NCI-H82 treated with DMSO at 0.1 percent for 48 hours (cell line): ENCODE results near the gene KAZN.

ENCODE experiments used
- DNase-seq: peaks from one replicate; lab custom pipeline; 2025; ENCODE audit not compliant: unreplicated experiment; lab: John Stamatoyannopoulos, UW

The KAZN gene

DNA sequence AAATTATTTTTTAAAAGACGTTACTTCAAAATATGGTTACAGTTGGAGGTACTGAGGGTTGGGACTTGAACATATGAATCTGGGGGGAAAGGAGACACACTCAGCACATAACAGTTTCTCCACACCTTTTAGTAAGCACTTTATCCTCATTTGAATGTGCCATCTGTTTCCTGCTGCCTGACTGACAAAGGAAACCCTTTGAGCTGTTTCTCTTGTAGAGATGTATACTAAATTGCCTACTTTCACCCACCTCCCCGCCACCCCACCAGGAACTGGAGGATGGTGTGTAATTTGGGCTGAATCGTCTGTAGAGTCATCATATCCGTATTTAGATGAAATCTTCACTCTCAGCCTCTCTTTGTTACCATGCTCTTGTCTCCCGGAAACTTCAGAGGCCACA lies 108.1 kb downstream of the KAZN start:
- DNase-seq, result no peak

DNA sequence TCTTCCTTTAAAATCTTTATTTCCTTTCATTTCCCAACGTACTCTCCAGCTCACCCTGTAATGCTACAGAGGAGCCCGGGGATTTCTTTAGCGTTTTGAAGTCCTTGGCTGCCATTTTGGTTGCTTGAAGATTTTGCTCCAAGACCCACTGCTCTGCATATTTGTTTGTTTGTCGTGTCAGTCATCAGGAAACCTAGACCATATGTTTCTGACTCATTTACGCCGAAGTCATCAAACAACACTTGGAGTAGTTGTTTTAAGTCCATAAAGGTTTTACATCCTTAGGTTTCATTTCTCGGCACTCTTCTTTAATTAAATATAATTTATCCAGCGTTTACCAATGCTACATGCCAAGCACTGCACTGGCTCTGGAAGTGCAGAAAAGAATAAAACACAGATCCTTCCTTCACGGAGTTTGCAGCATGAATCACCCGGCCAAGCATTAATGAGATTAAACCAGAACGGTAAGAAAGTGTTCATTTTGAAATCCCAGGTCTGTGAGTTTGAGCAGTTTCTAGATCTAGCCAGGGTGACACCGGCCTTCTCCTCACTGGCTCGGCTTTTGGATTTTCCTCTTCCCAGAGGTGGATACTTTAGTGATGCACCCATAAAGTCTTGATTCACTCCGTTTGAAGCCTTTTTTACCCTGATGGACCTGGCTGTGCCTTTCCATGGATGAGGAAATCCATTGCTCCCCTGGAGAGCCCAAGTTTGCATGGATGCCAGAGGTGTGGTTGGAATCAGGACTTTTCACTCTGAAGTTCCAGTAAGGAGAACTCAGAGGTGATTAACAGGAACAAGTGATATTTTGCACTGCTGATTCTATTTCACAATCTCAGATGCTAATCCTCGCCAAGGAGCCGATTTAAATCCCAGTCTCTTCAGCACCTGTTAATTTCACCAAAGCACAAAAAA lies 109.3 kb downstream of the KAZN start:
- DNase-seq, result peak; percentile 3

DNA sequence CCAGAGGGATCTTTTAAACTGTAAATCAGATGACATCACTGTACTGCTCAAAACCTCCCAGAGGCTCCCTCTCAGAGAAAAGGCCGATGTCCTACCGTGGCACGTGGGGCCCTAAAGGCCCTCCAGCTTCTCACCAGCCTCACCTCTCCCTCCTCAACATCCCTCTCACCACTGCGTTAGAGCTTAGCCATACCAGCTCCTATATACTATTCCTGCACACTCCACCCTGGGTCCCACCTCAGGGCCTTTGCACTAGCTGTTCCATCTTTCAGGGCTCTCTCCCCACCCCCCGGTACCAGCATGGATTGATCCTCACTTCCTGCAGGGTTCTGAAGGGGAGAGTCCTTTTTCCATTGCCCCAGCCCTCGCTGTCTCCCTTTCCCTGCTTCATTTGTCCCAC lies 111.8 kb downstream of the KAZN start:
- DNase-seq, result no peak

DNA sequence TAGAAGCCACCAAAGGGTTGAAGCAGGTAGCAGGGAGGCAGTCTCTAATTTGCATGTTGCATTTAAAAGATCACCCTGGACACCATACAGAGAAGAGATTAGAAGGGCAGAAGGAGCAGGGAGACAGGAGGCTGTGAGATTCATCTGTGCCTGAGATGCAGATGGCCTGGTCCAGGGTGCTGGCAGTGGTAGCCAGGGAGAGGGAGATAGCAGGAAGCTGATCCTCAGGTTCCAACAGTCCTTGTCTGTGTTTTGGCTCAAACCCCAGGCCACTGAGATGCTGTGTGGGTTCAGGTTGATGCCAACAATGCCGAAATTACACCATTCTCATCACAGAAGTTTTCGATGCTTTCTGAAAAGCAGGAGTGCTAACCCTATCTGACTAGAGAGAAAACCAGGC lies 113.7 kb downstream of the KAZN start:
- no peak for DNase-seq

DNA sequence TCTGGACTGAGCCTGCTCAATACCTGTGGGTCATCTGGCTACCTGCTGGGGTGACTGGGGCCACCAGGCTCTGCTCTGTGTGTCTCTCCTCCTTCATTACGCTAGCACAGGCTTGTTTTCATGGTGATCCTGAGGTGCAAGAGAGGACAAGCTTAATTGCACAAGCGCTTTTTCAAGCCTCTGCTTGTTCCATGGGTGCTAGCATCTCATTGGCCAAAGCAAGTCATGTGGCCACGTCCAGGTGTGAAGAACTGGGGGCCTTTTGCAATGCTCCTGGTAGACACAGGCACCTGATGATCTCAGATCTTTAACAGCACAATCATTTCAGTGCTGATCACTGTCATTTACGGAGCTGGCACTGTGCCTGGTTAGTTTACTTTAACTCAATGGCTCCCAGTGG lies 114.6 kb downstream of the KAZN start:
- no peak for DNase-seq

DNA sequence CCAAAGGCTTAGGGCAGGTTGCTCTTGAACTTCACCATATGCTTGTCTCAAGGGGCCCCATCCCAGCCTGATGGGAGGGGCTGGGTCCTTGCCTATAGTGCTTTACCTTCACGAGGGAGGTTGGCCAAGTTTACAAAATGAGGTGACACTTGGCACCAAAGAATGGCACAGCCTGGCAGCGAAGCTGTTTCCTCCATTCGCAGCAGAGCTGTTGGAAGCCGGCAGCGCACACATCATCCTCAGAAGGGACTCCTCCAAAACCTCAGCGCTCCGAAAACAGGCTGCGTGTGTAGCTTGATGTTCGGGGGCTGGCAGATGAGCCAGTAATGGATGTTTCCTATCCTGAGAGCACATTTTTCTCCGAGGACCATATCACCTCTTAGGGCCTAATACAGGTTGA lies 116.8 kb downstream of the KAZN start:
- DNase-seq, result no peak

DNA sequence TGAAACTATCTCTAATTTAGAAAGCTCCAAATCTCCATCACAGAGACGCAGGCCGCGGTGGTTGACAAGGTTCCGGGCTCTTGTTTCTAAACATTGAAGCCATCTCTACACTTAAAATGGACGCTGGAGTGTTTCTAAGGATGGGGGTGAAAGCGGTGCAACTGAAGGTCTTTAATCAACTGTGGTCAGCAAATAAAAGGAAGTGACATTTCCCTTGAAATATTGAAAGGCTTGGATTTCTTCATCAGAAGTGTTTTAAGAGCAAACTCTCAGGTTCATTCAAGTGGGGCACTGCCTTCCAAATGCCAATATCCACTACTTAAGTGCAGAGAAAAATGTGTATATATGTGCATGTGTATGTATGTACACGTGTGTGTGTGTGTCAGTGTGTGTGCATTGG lies 117.3 kb downstream of the KAZN start:
- DNase-seq, result no peak

DNA sequence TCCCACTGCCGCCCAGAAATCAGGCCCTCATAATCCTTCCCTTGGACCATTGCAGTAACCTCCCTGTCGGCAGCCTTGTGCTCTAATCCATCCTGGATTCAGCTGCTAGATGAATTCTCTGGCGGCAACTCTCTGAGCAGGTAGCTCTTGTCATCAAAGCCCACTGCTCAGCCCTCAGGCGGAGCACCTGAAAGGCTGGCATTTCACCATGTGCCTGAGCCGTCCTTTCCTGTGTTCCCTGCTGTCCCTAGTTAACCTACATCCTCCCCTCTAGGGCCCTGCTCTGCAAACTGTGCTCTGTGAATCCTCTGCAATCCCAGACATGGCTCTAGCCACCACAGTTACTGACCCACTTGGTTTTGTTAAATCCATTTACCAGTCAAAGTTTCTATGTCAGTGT lies 118.0 kb downstream of the KAZN start:
- DNase-seq, result no peak

DNA sequence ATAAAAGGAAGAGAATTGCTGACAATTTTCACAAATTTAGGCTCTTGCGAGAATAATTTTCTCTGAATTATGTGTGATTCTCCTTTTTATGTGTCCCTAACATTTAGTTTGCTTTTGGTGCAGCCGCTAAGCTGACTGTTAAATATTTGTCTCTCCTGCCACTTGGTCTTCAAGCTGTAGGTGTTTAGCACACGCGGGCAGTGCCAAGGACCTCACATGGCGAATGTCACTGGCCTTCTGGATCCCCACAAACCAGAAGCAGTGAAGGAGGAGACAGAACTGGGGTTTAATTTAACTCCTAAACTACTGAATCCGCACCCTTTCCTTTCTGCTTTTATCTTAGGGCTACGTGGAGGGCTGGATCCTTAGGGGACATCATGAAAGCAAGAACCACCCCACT lies 120.0 kb downstream of the KAZN start:
- no peak for DNase-seq

DNA sequence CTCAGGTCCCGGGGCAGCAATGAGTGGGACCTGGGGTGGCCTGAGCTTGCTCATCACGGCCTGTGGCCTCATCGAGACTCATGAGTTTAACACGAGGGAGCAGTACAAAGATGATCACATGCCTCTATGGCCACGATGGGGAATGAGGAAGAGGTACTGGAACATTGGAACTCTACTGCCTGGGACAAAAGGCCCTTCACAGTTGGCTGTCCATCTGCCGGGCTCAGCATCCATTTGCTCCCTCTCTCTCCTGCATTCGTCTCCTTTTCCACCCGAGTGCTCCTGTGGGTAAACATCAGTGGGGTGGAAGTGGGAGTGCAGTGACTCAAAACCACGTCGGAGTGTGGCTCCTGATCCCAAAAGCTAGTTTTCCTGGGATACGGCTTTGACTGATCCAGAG lies 124.9 kb downstream of the KAZN start:
- no peak for DNase-seq

DNA sequence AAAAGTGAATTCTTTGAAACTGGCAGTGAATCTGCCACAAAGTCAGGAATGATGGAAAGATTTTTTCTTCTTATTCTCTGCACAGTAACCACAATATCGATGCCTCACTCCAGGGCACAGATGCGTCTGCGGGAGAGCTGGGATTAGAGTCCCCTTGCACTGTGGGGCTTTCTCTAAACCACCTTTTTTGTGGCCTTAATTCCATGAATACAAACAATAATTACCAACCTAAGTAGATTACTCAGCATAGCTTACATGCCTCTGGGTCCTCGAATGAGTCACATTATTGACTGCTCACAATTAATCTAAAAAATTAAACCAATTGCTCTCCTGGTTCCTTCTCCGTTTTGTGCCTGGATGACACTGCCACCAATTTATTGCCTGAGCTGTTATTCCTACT lies 125.8 kb downstream of the KAZN start:
- no peak for DNase-seq

DNA sequence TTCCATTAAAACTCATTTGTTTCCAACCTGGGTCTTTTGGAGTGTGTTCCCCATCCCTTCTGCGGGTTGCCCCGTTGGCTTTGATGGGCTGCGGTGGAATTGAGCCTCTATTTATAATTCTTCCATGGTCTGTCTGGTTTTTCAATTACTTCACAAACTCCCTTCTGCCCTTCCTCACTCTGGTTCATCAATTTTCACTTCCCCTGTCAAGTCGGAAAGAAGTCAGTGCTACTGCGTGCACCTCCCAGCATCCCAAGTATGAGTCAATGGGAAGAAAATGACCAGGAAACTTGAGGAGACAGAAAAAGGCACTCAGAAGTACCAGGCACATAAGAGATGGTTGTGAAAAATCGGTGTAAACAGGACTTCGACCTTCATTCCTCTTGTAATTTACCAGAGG lies 126.2 kb downstream of the KAZN start:
- no peak for DNase-seq

DNA sequence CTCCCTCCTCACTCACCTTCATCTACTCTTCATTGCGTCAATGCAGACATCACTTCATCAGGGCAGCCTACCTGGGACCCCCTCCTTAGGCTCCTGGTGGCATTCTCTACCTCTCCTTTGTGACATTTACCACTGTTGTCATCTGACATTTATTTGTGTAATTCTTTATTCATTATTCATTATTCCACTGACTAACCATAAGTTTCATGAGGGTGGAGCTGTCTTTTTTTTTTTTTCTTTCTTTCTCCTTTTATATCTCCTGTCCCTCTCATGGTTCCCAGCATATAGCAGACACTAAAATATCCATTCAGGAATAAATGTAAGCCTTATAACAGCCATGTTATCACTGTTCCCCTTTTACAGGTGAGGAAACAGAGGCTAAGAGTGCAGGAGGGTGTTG lies 126.8 kb downstream of the KAZN start:
- DNase-seq, result no peak

DNA sequence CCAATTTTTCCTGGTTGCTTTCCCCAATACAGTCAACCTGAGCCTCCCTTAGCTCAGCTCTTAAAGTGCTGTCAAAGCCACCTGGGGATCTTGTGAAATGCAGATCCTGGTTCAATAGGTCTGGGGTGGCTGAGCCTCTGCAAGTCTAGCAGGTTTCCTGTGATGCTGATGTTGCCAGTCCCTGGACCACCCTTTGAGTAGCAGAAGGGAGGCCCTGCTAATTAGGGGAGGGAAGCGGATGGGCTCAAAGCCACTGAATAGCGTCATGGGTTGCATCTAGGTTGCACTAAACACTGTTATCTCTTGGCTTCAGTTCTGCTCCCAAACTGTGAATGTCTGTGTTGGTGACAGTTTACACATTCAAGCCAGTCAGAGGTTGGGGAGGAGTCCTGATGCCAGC lies 127.2 kb downstream of the KAZN start:
- no peak for DNase-seq

DNA sequence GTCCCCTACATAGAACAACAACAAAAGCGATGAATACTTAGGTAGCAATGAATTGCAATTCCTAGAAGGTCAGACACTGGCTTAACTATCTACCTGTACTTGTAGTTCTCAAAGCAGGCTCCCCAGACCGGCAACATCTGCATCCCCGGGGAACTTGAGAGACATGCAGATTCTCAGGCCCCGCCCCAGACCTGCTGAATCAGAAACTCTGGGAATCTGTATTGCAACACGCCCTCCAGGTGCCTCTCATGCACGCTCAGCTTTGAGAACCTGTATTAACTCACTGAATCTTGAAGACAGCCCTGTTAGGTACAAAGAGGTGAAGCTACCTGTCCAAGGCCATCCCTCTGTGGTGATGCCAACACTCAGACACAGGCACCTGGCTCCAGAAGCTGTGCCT lies 128.1 kb downstream of the KAZN start:
- no peak for DNase-seq

DNA sequence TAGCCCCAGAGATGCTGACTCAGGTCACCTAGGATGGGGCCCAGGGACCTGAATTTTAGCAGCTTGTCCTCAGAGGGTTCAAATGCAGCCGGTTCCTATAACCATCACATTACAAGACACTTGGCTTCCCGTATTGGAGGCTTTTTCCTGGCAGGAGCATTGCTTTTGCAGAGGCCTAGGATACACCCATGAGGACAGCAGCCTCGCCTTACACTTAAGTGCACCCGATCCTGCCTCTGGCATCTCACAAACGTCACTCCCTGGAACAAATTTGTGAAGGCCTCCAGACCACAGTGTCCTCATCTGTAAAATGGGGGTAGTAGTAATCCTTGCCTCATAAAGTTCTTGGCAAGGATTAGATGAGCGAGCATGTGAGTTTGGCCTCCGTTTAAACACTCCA lies 130.0 kb downstream of the KAZN start:
- no peak for DNase-seq

DNA sequence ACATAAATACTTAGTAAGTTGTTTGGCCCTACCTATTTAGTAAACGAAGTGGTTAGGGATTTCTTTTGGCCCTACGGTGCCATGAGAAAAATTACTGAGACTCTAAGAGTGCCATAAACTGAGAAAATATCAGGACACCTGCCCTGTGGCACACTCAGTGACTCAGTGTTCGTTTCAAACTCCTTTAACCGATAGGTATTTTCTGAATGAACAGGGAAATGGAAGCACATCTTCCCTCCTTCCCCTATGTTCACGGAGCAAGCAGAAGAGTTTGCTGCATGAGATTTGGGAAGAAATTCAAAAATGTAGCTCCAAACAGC lies 134.2 kb downstream of the KAZN start:
- DNase-seq, result no peak

DNA sequence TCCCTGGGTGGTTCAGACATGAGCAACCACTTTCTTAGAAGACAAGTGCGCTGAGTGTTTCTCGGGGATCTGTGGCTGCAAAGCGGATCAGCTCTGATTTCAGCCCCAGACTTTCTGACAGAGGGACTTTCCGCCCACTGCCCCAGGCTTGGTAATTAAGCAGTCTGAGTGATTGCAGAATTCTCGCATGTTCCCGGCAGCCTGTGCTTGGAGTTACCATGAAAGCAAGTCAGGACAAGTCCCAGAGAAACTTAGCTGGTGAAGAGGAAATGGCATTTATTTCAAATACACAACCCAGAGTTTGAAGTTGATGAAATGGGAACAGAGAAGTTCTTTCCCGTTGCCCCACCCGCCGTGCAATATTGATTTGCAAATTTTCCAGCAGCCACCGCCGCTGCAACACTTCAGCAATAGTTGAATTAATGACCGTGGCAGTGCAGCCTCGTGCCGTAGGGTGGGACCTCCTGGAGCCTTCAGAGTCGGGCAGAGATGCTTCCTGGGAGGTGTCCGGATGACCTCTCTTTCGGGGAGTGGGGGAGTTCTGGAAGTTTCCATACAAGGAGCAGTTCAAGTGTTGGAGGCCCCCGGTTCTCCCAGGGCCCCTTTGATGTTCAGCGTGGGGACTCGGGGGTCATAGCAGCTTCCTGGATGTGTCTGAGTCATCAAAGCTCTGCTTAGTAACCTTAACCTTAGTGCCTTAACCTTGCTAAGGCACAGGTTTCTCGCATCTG lies 134.7 kb downstream of the KAZN start:
- DNase-seq, result no peak

DNA sequence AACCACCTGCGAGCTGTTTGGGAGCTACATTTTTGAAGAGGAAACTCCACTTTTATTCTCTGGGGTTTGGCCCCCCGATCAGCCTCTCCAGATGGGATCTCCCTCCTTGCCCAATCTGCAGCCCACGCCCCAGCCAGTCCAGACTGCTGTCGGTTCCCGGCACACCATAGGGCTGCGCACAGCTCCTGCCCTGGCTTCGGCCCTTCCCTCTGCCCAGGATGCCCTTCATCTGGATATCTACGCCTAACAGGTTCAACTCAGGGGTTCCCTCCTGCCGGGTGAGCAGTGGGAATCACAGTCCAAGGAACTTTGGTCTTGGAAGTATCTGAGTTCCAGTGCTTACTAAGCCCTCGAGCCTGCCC lies 135.3 kb downstream of the KAZN start:
- DNase-seq, result no peak

DNA sequence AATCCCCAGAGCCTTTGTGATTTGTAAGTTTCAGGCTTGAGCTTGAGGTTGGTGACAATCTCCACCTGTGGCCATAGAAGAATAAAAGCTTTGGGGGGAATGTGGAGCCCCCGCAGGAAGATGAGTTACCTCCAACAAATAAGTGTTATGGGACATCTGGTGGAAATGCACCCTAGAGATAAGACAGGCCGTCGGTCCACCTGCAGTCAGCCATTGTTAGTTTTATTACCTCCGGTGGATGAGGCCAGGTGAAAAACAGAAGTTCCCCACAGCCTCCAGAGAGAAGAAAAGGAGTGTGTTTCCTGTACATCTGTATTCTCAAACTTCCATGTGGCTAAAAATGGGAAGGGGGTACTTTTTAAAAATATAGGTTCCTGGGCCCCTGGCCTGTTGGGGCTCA lies 137.4 kb downstream of the KAZN start:
- DNase-seq, result no peak

DNA sequence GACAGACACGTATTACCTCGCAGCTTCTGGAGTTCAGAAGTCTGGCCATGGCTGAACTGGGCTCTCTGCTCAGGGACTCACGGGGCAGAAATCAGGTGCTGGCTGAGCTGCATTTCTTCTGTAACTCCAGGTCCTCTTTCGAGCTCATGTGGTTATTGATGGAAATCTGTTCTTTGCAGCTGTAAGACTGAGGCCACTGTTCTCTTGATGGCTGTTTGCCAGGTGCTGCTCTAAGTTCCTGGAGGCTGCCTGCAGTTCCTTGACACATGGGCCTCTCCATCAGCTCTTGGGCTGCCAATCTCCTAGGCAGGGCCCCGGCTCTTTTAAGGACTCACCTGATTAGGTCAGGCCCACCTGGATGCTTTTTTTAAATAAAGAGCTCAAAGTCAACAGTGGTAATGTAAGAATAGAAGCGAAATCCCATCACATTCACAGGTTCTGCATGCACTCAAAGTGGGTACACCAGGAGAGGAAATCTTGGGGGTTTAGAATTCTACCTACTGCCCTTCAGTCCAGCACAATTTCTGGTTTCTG lies 139.1 kb downstream of the KAZN start:
- no peak for DNase-seq

DNA sequence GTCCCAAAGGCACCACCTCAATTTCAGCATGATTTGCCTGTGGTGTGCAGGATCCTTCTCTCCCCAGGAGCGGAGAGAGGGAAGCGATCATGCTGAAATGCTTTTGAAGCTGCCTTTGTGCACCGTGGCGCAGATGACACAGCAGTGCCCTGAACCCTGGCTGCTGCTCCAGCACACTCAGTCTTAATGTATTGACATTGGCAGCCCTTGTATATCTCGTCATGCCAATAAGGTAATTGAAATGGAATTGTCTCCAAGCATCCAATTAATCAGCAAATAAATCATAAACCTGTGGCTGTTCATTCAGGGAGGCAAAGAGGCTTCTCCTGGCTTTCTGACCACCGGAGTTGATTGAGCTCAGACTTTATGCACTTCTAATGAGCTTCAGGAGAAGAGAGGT lies 139.8 kb downstream of the KAZN start:
- no peak for DNase-seq

DNA sequence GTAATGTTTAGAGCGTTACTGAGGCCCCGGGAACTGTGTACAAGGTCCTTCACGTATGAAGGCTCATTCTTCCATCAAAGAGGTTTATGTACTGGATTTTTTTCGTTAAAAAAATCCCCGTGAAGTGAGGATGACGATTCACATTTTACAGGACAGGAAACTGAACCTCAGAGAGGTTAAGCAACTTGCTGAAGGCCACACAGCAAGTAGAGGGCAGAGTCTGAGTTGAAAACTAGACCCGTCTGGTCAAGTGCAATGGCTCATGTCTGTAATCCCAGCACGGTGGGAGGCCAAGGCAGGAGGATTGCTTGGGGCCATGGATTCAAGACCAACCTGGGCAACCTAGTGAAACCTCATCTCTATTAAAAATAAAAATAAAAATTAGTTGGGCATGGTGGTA lies 140.2 kb downstream of the KAZN start:
- DNase-seq, result no peak
